ENCODE data around the gene TRIM31.

GRCh38 chr6:30071858-30072257 is 41.0 kb downstream of the TRIM31 start:
- TF ChIP-seq CTCF (IDR thresholded peaks at IDR 0.05; ENCODE audit: poor library complexity, severe bottlenecking), result no peak
- no peak for TF ChIP-seq TAF1 (IDR thresholded peaks at IDR 0.05; ENCODE audit: low read depth)
- no peak for TF ChIP-seq MXI1 (conservative IDR thresholded peaks at IDR 0.05; ENCODE audit: poor library complexity, severe bottlenecking)
- no peak for TF ChIP-seq EP300 (conservative IDR thresholded peaks at IDR 0.05; ENCODE audit: poor library complexity, severe bottlenecking)
- TF ChIP-seq POLR2AphosphoS5 (IDR thresholded peaks at IDR 0.05), result no peak
- TF ChIP-seq EZH2 (IDR thresholded peaks at IDR 0.05; ENCODE audit: borderline replicate concordance, insufficient read depth, low read length, poor library complexity, severe bottlenecking), result no peak
- TF ChIP-seq RAD21 (conservative IDR thresholded peaks at IDR 0.05), result no peak
- no peak for TF ChIP-seq SMC3 (conservative IDR thresholded peaks at IDR 0.05; ENCODE audit: poor library complexity)
- no peak for TF ChIP-seq REST (IDR thresholded peaks at IDR 0.05; ENCODE audit: borderline replicate concordance)

Measured in neural cell (in vitro differentiated cells).